ENCODE measurements around the gene GP9. TPM values are rescaled to one million over a fixed set of nuclear protein-coding genes. Genes with fewer than 3 reads are reported as not detected.

GP9 gene
- total RNA-seq, result 1 to 10 TPM in 1 of 9 donors, not detected in 8; 1.6 TPM
- under 1 TPM in 1 of 3 donors, not detected in 2; 0.13 TPM for polyA plus RNA-seq
- long read RNA-seq, donor 1, result 0 reads
- long read RNA-seq, donor 2, partial matches to known transcripts, result 0 of 1 reads
- long read RNA-seq, donor 2, other reads (novel, unspliced or antisense), result 0 of 1 reads
- long read RNA-seq, donor 3, result 0 reads
- long read RNA-seq, donor 4, result 0 reads
- long read RNA-seq, donor 5, partial matches to known transcripts, result 0 of 1 reads
- long read RNA-seq, donor 5, other reads (novel, unspliced or antisense), result 1 of 1 reads
- long read RNA-seq, donor 6, result 0 reads
- long read RNA-seq, donor 7, partial matches to known transcripts, result 0 of 1 reads
- long read RNA-seq, donor 7, other reads (novel, unspliced or antisense), result 0 of 1 reads
- long read RNA-seq, donor 8, result 0 reads
- long read RNA-seq, donor 9, result 0 reads
- long read RNA-seq, donor 10, result 0 reads

- no peak for DNase-seq
- no peak within 1 kb of the TSS for H3K4me3 ChIP-seq
- WGBS, 4 donors, result 67 to 78% (median 72%) methylated on average over 6 to 13 of the region's 13 CpGs
Observed at GRCh38 chr3:129060276-129061022, at the start of gene GP9. TSS of gene GP9 (plus strand) at chr3:129060779. CDS start at chr3:129061740, 961 bp downstream.

GRCh38 chr3:129013491-129013891, 47.1 kb upstream of the GP9 start:
- TF ChIP-seq POLR2A (IDR thresholded peaks at IDR 0.05) (no peak), CTCF (IDR thresholded peaks at IDR 0.05) (no peak)
- Histone ChIP-seq H3K4me1 (replicated peaks in 1 of 2) (peaks cover 0 to 15% of the 10 kb centered on the region in 2 donors), H3K27me3 (no peaks in the 10 kb centered on the region), H3K36me3 (replicated peaks in 1 of 2) (no peaks in the 10 kb centered on the region), H3K4me3 (no peak overlapping the region), H3K27ac (no peak overlapping the region), H3K9me3 (replicated peaks in 1 of 3) (no peaks in the 10 kb centered on the region)
- intact Hi-C loops (cut with DNase I), result no loop called here
- 94 to 100% (median 99%) methylated on average over 2 to 3 of the region's 3 CpGs for WGBS, 4 donors
- no peak for DNase-seq

More at GRCh38 chr3:129060276-129061022, at the start of gene GP9:
- Histone ChIP-seq H3K27me3 (no peaks in the 10 kb centered on the region), H3K36me3 (replicated peaks in 1 of 2) (no peaks in the 10 kb centered on the region), H3K27ac (no peak within 1 kb of the TSS), H3K4me1 (replicated peaks in 1 of 2) (no peaks in the 10 kb centered on the region), H3K9me3 (replicated peaks in 1 of 3) (no peaks in the 10 kb centered on the region)
- intact Hi-C loops (cut with DNase I), result no loop called here
- no peak for TF ChIP-seq POLR2A (IDR thresholded peaks at IDR 0.05)

DNA sequence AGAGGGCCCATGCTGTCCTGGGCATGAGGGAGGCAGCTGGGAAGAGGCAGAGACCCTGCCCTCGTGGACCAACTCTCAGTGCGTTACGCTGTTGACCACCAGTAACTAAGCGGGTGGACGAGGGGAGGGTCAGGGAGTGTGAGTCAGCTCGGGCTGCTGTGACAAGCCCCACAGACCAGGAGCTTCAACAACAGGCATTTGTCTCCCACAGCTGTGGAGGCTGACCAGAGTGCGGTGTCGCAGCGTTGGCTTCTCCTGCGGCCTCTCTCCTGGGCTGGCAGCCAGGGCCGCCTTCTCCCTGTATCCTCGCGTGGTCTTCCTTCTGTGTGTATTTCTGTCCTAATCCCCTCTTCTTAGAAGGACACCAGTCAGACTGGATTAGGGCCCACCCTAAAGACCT, 46.4 kb upstream of the GP9 start:
- peaks cover 0 to 15% of the 10 kb centered on the region in 2 donors for H3K4me1 ChIP-seq (replicated peaks in 1 of 2)
- no peak for TF ChIP-seq POLR2A (IDR thresholded peaks at IDR 0.05)
- no peak for TF ChIP-seq CTCF (IDR thresholded peaks at IDR 0.05)
- intact Hi-C loops (cut with DNase I), result no loop called here
- no peaks in the 10 kb centered on the region for H3K27me3 ChIP-seq
- H3K27ac ChIP-seq, result peak overlapping the region in 2 of 5 donors; percentile 28 to 79
- no peaks in the 10 kb centered on the region for H3K36me3 ChIP-seq (replicated peaks in 1 of 2)
- H3K4me3 ChIP-seq, result no peak overlapping the region
- no peak for DNase-seq
- no peaks in the 10 kb centered on the region for H3K9me3 ChIP-seq (replicated peaks in 1 of 3)
- 73 to 83% (median 81%) methylated on average over 12 to 13 of the region's 13 CpGs for WGBS, 4 donors

DNA sequence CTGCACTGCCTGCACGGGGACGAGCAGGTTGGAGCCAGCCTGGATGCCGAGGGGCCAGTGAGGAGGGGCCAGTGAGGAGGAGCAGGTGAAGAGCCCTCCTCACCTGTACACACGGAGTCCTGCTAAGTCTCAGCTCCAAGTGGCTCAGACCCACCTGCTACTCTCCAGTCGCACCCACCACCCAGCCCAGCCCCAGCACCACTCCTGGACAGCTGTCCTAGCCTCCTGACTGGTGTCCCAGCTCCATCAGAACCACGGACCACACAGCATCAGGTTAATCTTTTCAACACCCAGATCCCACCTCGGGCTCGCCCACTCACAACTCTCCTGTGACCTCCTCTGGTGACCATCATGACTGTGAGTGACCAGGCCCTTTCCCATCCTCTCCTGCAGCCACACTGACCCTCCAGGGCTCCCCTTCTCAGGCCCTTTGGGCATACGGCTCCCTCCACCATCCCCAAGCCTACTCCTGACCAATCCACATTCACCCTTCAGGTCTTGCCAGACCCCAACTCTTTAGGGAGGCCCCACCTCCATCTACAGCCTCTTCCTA, 45.7 kb upstream of the GP9 start:
- Histone ChIP-seq H3K4me3 (no peak overlapping the region), H3K9me3 (replicated peaks in 1 of 3) (no peaks in the 10 kb centered on the region), H3K36me3 (replicated peaks in 1 of 2) (no peaks in the 10 kb centered on the region), H3K27me3 (no peaks in the 10 kb centered on the region), H3K27ac (peak overlapping the region in 2 of 5 donors; percentile 41 to 79), H3K4me1 (replicated peaks in 1 of 2) (peaks cover 0 to 15% of the 10 kb centered on the region in 2 donors)
- DNase-seq, result no peak
- intact Hi-C loops (cut with DNase I), result no loop called here
- no peak for TF ChIP-seq POLR2A (IDR thresholded peaks at IDR 0.05)
- no peak for TF ChIP-seq CTCF (IDR thresholded peaks at IDR 0.05)
- 92 to 96% (median 93%) methylated on average over 5 to 9 of the region's 9 CpGs for whole genome bisulfite sequencing, 4 donors
